ENCODE data around the gene KCNMB2. TPM values are rescaled to one million over a fixed set of nuclear protein-coding genes. Genes with fewer than 3 reads are reported as not detected.

The KCNMB2 gene
- total RNA-seq, 1 experiment from 2014 or later = not detected

- DNase-seq (ENCODE audit: low spot score) = no peak
Observed at GRCh38 chr3:178752843-178753242, 216.6 kb downstream of the KCNMB2 start.

GRCh38 chr3:178754852-178755510 lies 218.7 kb downstream of the KCNMB2 start:
- DNase-seq (ENCODE audit: low spot score) = no peak

GRCh38 chr3:178761024-178761423 lies 224.8 kb downstream of the KCNMB2 start:
- DNase-seq (ENCODE audit: low spot score) = no peak

DNA sequence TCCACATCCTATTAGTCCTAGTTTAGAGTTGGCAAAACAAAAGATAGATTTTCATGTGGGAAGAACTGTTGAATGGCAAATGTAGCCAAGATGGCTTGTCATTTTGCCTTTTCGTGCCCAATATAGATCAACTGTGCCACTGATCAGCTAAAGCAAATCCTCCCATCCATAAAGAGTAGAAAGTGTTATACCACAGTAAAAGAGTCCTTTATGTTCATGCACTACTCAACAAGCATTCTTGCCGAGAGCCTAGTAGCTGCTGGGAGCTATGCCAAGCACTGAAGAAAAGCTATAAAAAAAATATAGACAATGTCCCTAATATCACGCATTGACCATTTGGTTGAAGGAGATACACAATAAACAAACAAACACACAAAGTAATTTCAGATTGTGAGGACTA lies 225.2 kb downstream of the KCNMB2 start:
- DNase-seq (ENCODE audit: low spot score) = no peak

DNA sequence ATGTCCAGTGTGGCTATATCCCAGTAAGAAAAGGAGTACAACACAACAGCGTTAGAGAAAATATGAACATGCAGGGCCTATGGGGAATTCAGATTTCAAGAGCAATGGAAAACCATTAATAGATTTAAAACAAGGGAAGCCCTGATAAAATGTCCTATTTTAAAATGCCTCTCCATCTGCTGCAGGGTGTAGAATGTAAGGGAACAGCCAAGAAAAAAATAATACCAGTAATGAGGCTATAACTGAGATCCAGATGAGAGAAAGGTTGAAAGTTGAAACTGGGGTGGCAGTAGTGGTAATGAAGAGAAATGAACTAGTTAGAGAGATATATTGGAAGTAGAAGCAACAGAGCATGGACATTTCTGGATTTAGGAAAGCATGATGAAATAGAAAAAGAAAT lies 226.1 kb downstream of the KCNMB2 start:
- no peak for DNase-seq (ENCODE audit: low spot score)

DNA sequence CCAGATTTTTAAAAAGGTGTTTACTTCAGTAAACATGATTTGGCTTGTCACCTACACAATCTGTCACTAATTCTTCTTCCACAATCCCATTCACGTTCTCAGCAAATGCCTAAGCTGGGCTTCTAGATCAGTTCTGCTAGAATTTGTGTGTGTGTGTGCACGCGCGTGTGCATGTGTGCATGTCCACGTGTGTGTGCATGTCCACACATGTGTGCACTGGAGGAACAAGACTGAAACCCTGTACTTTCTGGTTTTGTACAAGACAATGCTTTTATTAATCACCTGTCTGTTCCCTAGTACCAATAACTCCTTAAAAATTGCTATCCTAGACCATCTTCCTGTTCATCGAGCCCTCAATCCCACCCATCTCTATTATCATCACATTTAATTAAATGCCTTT lies 229.2 kb downstream of the KCNMB2 start:
- no peak for DNase-seq (ENCODE audit: low spot score)

DNA sequence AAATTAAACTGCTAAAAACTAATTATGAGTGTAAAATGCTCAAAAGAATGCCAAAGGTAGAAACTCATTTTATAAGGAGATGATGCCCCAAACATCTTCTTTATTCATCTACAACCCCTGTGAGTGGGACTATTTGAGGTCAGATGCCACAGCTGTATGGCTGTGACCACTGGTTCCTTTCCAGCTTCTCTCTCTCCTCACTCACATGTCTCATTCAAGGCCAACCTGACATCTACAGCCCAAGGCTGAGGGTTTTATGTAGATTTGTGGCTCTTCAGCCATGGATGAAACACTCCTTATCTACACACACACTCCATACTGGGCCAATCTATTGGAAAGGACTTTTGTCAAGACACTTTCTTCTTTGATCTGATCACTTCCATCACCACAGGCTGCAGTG lies 231.3 kb downstream of the KCNMB2 start:
- DNase-seq (ENCODE audit: low spot score) = no peak

GRCh38 chr3:178768072-178768864 lies 232.0 kb downstream of the KCNMB2 start:
- no peak for DNase-seq (ENCODE audit: low spot score)

GRCh38 chr3:178771511-178771910 lies 235.3 kb downstream of the KCNMB2 start:
- no peak for DNase-seq (ENCODE audit: low spot score)

- DNase-seq (ENCODE audit: low spot score) = no peak
Observed at GRCh38 chr3:178772746-178773145, 236.5 kb downstream of the KCNMB2 start.

- no peak for DNase-seq (ENCODE audit: low spot score)
Observed at GRCh38 chr3:178773358-178773757, 237.1 kb downstream of the KCNMB2 start.

- peak; percentile 70 for DNase-seq (ENCODE audit: low spot score)
Observed at GRCh38 chr3:178777718-178778411, 241.6 kb downstream of the KCNMB2 start.

DNA sequence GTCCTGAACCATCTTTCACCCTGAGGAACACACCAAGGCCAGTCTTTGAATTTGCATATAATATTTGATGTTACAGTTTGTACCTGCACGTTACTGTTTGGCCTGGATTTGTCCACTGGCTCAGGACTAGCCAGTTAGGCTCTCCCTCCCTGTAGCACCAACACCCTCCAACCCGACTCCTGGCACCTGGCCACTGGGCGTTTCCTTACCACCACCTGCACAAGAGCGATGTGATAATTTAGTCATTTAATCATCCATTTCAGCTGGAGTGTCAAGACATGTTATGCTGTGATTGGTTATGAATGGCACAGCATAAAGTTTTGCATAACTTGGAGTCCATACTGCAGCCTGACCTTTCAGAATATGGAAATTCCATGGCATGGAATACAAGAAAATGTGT lies 242.4 kb downstream of the KCNMB2 start:
- no peak for DNase-seq (ENCODE audit: low spot score)

DNA sequence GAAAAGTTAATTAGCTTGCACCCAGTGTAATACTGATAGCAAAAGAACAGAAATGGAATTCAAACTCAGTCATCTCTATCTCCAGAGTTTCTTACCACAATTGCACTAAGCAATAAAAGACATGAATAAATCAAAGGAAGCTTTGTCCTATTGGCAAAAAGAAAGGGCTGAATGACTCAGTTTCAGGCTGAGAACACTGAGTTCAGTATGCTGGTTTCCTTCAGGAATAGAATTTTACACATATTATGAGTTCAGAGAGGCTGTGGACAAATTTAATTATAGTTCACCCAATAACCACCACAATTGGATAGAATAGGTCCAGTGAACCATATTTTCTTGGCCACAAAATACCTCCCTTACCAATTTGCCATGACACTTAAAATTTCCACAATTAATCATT lies 249.7 kb downstream of the KCNMB2 start:
- no peak for DNase-seq (ENCODE audit: low spot score)

- no peak for DNase-seq (ENCODE audit: low spot score)
Observed at GRCh38 chr3:178787960-178788359, 251.7 kb downstream of the KCNMB2 start.

DNA sequence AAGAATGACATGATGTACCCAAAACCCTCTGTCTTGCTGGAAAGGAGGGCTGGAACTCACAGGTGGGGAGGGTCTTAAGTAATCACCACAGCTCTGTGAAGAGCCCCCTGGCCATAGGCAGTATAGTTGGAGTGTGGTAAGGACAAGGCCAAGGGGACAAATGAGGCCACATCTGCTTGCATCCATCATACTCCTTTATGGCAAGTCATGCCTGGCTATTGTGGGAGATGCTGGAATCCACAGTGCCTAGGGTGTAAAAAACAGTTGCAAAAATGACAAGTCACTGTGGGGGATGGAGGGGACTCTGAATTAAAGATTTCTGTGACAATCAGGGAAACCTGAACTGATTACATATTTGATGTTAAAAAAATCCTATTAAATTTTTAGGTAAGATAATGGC lies 258.5 kb downstream of the KCNMB2 start:
- no peak for DNase-seq (ENCODE audit: low spot score)

DNA sequence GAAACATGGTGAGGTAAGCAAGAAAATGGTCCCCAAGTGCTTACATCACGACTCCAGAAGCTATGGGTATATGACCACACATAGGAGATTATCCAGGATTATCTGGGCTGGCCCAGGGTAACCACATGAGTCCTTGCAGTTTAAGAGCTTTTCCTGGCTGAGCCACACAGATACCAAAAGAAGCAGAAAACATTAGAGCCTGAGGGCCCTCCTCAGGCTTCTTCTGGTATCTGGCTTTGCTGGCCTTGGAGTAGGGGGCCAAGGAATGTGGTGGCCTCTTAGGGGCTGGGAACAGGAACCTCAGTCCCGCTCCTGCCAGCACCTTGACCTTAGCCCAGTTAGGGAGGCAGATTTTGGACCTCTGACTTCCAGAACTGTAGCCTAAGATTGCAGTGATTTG lies 259.1 kb downstream of the KCNMB2 start:
- no peak for DNase-seq (ENCODE audit: low spot score)

DNA sequence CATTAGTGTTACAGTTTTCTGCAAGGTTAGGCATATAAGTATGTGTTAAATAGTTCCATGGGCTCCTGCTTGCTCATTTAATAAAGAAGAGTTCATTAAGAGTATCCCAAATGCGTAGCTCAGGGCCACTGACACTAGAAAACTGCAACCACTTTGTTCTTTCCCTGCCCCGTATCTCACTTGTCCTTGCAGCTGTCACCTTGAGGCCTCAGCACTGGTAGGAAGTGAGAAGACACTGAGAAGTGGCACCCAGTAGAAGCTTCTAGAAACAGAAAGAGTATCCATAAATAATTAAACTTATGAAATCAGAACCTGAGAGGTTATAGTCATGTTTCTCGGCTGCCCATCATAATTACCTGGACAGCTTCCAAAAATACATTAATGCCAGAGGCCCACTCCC lies 266.0 kb downstream of the KCNMB2 start:
- DNase-seq (ENCODE audit: low spot score) = no peak

DNA sequence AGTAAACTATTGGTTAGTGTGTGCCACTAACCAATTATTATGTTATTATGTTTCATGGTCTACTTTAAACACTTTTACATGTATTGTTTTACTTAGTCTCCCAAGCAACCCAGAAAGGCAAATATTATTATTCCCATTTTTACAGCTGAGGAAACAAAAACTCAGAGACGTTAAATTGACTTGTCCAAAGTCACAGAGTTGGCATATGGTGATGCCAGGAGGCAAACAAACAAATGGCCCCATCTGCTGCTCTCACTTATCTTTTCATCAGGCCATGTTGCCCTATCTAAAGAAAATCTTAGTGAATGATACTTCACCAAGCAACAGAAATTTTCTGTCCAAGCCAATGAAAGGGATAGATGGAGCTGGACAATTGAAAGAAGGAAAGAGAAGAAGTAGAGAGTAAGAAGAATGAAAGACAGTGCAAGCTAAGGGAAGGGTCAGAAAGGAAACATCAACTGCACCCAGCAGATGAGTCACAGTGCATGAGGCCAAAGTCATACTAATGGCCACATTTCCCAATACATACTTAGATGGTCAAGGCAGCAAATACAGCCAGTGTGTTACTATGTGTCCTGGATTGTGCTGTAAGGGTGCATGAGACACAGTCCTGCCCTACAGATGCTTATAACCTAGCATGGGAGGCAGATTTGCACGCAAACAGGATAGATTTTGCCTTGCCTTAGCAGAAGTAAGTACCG lies 266.9 kb downstream of the KCNMB2 start:
- no peak for DNase-seq (ENCODE audit: low spot score)

GRCh38 chr3:178804606-178805005 lies 268.4 kb downstream of the KCNMB2 start:
- DNase-seq (ENCODE audit: low spot score) = no peak

GRCh38 chr3:178805741-178806140 lies 269.5 kb downstream of the KCNMB2 start:
- DNase-seq (ENCODE audit: low spot score) = no peak

- no peak for DNase-seq (ENCODE audit: low spot score)
Observed at GRCh38 chr3:178806651-178807050, 270.4 kb downstream of the KCNMB2 start.

Data from A172 (cell line).